ENCODE measurements around the gene DBNL.

DBNL gene

GRCh38 chr7:44061645-44062179, 17.2 kb downstream of the DBNL start:
- H3K27me3 ChIP-seq (replicated peaks; ENCODE audit: control insufficient read depth, insufficient read depth, low read length), result no peaks in the 10 kb centered on the region
- peaks cover 44% of the 10 kb centered on the region for H3K36me3 ChIP-seq (ENCODE audit: control insufficient read depth, insufficient read depth, low read length)
- no peak for DNase-seq (ENCODE audit: extremely low read depth, insufficient read length)
- no peak for TF ChIP-seq CTCF (IDR thresholded peaks at IDR 0.05; ENCODE audit: insufficient read depth, low read length, poor library complexity, severe bottlenecking)
- no peak overlapping the region for H3K4me3 ChIP-seq (replicated peaks; ENCODE audit: low read depth, low read length)

- TF ChIP-seq CTCF (IDR thresholded peaks at IDR 0.05; ENCODE audit: insufficient read depth, low read length, poor library complexity, severe bottlenecking), result no peak
- DNase-seq (ENCODE audit: extremely low read depth, insufficient read length), result no peak
- peaks cover 38% of the 10 kb centered on the region for H3K36me3 ChIP-seq (ENCODE audit: control insufficient read depth, insufficient read depth, low read length)
- no peaks in the 10 kb centered on the region for H3K27me3 ChIP-seq (replicated peaks; ENCODE audit: control insufficient read depth, insufficient read depth, low read length)
- no peak overlapping the region for H3K4me3 ChIP-seq (replicated peaks; ENCODE audit: low read depth, low read length)
These were observed 17.8 kb downstream of the DBNL start for GRCh38 chr7:44062180-44062902.

- Histone ChIP-seq H3K27me3 (replicated peaks; ENCODE audit: control insufficient read depth, insufficient read depth, low read length) (no peaks in the 10 kb centered on the region), H3K4me3 (replicated peaks; ENCODE audit: low read depth, low read length) (no peak overlapping the region), H3K36me3 (ENCODE audit: control insufficient read depth, insufficient read depth, low read length) (peaks cover 32% of the 10 kb centered on the region)
- no peak for DNase-seq (ENCODE audit: extremely low read depth, insufficient read length)
- no peak for TF ChIP-seq CTCF (IDR thresholded peaks at IDR 0.05; ENCODE audit: insufficient read depth, low read length, poor library complexity, severe bottlenecking)
These were observed 18.4 kb downstream of the DBNL start for GRCh38 chr7:44062903-44063295.

DNA sequence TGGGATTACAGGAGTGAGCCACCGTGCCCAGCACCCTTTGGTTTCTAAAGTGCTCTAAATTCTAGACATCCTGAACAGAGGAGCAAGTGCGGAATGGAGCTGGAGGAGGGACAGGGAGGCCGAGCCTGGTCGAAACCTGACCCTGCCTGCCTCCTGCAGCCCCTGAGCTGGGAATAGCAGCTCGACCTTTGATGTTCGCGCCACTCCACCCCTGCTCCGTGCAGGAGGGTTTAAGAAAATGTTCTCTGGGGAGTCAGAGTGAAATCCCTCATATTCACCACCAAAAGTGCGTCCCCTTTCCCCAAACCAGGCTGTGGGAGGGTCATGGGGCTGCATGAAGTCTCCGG, 19.0 kb downstream of the DBNL start:
- Histone ChIP-seq H3K27me3 (replicated peaks; ENCODE audit: control insufficient read depth, insufficient read depth, low read length) (no peaks in the 10 kb centered on the region), H3K36me3 (ENCODE audit: control insufficient read depth, insufficient read depth, low read length) (peaks cover 26% of the 10 kb centered on the region), H3K4me3 (replicated peaks; ENCODE audit: low read depth, low read length) (no peak overlapping the region)
- TF ChIP-seq CTCF (IDR thresholded peaks at IDR 0.05; ENCODE audit: insufficient read depth, low read length, poor library complexity, severe bottlenecking), result no peak
- no peak for DNase-seq (ENCODE audit: extremely low read depth, insufficient read length)

DNA sequence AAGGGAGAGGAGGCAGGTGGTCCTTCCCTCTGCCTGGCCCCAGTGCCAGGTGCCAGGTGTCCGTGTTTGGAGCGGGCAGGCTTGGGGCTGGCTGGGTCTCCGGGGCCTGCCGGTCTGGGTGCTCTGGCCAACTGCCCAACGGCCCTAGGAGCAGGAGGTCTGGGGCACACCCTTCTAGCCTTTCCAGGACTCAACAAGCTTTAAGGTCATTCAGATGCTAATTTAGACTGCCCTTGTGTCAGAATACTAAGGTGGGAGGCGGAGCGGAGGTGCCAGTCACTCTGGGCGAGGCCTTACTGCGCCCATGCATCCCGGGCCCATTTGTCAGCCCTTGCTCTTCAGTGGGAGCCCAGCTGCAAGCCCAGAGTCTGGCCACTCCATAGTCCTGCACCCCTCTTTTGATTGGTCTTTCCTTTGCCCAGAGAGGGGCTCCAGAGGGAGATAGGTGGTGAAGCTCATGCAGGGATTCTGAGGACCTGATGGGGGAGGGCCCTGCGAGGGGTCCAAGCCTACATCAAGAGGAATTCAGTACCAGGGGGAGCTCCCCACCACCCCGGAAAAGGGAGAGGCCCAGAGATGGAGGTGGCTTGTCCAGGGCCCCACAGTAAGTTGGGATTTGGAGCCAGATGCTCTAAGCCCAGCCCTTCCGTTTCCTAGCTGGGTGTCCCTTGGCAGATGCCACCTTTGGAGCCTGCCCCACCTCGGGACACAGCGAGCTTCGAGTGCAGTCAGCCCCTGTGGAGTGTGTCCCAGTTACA, 19.6 kb downstream of the DBNL start:
- H3K27me3 ChIP-seq (replicated peaks; ENCODE audit: control insufficient read depth, insufficient read depth, low read length), result no peaks in the 10 kb centered on the region
- H3K4me3 ChIP-seq (replicated peaks; ENCODE audit: low read depth, low read length), result no peak overlapping the region
- no peak for DNase-seq (ENCODE audit: extremely low read depth, insufficient read length)
- no peak for TF ChIP-seq CTCF (IDR thresholded peaks at IDR 0.05; ENCODE audit: insufficient read depth, low read length, poor library complexity, severe bottlenecking)
- peaks cover 22% of the 10 kb centered on the region for H3K36me3 ChIP-seq (ENCODE audit: control insufficient read depth, insufficient read depth, low read length)

All from GM06990 (cell line).